ENCODE measurements around the gene ZNF787. TPM values are rescaled to one million over a fixed set of nuclear protein-coding genes. Genes with fewer than 3 reads are reported as not detected.

The ZNF787 gene
- total and polyA plus RNA-seq, 2 of the 13 experiments (the other 11 are each of a cell fraction or from before 2014, with no cell fraction given) = 15.1 to 42.8 TPM

- TF ChIP-seq ZNF180 (CRISPR knock-in tag; IDR thresholded peaks at IDR 0.05; ENCODE audit: borderline replicate concordance, low read depth) = no peak
- no peak for TF ChIP-seq CCDC6 (CRISPR knock-in tag; IDR thresholded peaks at IDR 0.05)
- TF ChIP-seq POGK (CRISPR knock-in tag; conservative IDR thresholded peaks at IDR 0.05) = no peak
- TF ChIP-seq ZNF598 (CRISPR knock-in tag; IDR thresholded peaks at IDR 0.05; ENCODE audit: borderline replicate concordance) = no peak
- TF ChIP-seq ZNF704 (CRISPR knock-in tag; IDR thresholded peaks at IDR 0.05; ENCODE audit: borderline replicate concordance) = no peak
- TF ChIP-seq NCOA5 (CRISPR knock-in tag; IDR thresholded peaks at IDR 0.05) = no peak
- TF ChIP-seq HOXA5 (CRISPR knock-in tag; IDR thresholded peaks at IDR 0.05) = no peak
- no peak for TF ChIP-seq HNF4G (IDR thresholded peaks at IDR 0.05; ENCODE audit: borderline replicate concordance, low read depth, low read length)
- no peak for TF ChIP-seq HNF4G (CRISPR knock-in tag; IDR thresholded peaks at IDR 0.05; ENCODE audit: borderline replicate concordance, low read depth)
- TF ChIP-seq ZNF326 (CRISPR knock-in tag; IDR thresholded peaks at IDR 0.05; ENCODE audit: borderline replicate concordance) = no peak
- TF ChIP-seq SATB2 (CRISPR knock-in tag; IDR thresholded peaks at IDR 0.05) = no peak
- TF ChIP-seq ZNF652 (CRISPR knock-in tag; IDR thresholded peaks at IDR 0.05; ENCODE audit: borderline replicate concordance, low read depth) = no peak
- peak; percentile 1 for TF ChIP-seq AGO2 (optimal IDR thresholded peaks at IDR 0.05; ENCODE audit: low read depth, low read length)
- 0 out of 2 replicates have a peak, but pooled peaks have one; percentile 2 for TF ChIP-seq ZNF451 (CRISPR knock-in tag; IDR thresholded peaks at IDR 0.05)
- TF ChIP-seq ZMYM3 (CRISPR knock-in tag; IDR thresholded peaks at IDR 0.05) = no peak
- TF ChIP-seq, protein P1, sequence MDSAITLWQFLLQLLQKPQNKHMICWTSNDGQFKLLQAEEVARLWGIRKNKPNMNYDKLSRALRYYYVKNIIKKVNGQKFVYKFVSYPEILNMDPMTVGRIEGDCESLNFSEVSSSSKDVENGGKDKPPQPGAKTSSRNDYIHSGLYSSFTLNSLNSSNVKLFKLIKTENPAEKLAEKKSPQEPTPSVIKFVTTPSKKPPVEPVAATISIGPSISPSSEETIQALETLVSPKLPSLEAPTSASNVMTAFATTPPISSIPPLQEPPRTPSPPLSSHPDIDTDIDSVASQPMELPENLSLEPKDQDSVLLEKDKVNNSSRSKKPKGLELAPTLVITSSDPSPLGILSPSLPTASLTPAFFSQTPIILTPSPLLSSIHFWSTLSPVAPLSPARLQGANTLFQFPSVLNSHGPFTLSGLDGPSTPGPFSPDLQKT (CRISPR knock-in tag; IDR thresholded peaks at IDR 0.05; ENCODE audit: borderline replicate concordance) = no peak
- TF ChIP-seq GRHL1 (CRISPR knock-in tag; conservative IDR thresholded peaks at IDR 0.05) = no peak
- TF ChIP-seq HNF1B (CRISPR knock-in tag; IDR thresholded peaks at IDR 0.05) = no peak
- TF ChIP-seq ZFP41 (CRISPR knock-in tag; IDR thresholded peaks at IDR 0.05; ENCODE audit: borderline replicate concordance) = no peak
- TF ChIP-seq ZNF777 (CRISPR knock-in tag; IDR thresholded peaks at IDR 0.05) = no peak
- TF ChIP-seq ZNF839 (CRISPR knock-in tag; IDR thresholded peaks at IDR 0.05; ENCODE audit: borderline replicate concordance) = no peak
- TF ChIP-seq SSRP1 (CRISPR knock-in tag; IDR thresholded peaks at IDR 0.05) = no peak
- TF ChIP-seq, protein P2, sequence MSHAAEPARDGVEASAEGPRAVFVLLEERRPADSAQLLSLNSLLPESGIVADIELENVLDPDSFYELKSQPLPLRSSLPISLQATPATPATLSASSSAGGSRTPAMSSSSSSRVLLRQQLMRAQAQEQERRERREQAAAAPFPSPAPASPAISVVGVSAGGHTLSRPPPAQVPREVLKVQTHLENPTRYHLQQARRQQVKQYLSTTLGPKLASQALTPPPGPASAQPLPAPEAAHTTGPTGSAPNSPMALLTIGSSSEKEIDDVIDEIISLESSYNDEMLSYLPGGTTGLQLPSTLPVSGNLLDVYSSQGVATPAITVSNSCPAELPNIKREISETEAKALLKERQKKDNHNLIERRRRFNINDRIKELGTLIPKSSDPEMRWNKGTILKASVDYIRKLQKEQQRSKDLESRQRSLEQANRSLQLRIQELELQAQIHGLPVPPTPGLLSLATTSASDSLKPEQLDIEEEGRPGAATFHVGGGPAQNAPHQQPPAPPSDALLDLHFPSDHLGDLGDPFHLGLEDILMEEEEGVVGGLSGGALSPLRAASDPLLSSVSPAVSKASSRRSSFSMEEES (CRISPR knock-in tag; IDR thresholded peaks at IDR 0.05) = no peak
Observed at GRCh38 chr19:56120002-56120370, 1.1 kb downstream of the ZNF787 start (continued).

All from HepG2 (cell line).